HepG2 (cell line): ENCODE results near the gene MIF. TPM values are rescaled to one million over a fixed set of nuclear protein-coding genes. Genes with fewer than 3 reads are reported as not detected.

Experiments used
- ATAC-seq: fragments of 200-7000 bp; cut with Tn5 transposase; 3 replicates; pipeline ENCODE4 v1.9.1; 2020; ENCODE audit warnings: mild to moderate bottlenecking, moderate library complexity
- BruUV-seq: library from RNA; stranded (reverse); fragments of 400-500 nt; replicated peaks from 2 replicates; lab custom pipeline; 2021; lab: Mats Ljungman, UMichigan
- CTCF ChIA-PET: fragments of 300-600 bp; formaldehyde crosslinking; extraction: SDS; loops from one replicate; lab custom pipeline; 2021; ENCODE audit warnings: low total read pairs, inconsistent platforms, low intra/inter-chr PET ratio; lab: Yijun Ruan, JAX
- POLR2A ChIA-PET: fragments of 350-600 bp; sonication (Branson Sonifier 250); formaldehyde crosslinking; loops from one replicate; lab custom pipeline; 2020; ENCODE audit warnings: antibody characterized with exemption, inconsistent platforms; lab: Yijun Ruan, JAX
- DNase-seq: peaks from one replicate; pipeline ENCODE4 v3.0.0-alpha.2; 2015; ENCODE audit warnings: low spot score
- FAIRE-seq: peaks from 3 replicates; lab custom pipeline; 2011; peaks lifted over from hg19 to GRCh38; lab: Jason Lieb, UNC
- H2AFZ ChIP-seq: one replicate; pipeline ENCODE4 v1.6.1; 2011; ENCODE audit warnings: low read length, inconsistent platforms
- H3K27ac ChIP-seq: fragments of 300-600 bp; 3 replicates; pipeline ENCODE4 v1.8.0; 2011; ENCODE audit warnings: mixed run types, mild to moderate bottlenecking, mixed read lengths, low read length, inconsistent platforms; ENCODE audit not compliant: insufficient read depth; ENCODE audit errors: extremely low read length
- H3K27me3 ChIP-seq, 2 experiments: fragments of 200-600 bp in 1 of 2; 2 replicates in 1 of 2; 3 replicates in 1 of 2; pipeline versions ENCODE4 v1.6.0 to v1.8.0; 2011; ENCODE audit warnings: low read length in 2 of 2, mild to moderate bottlenecking in 2 of 2, moderate library complexity in 2 of 2, inconsistent platforms in 1 of 2; ENCODE audit not compliant: insufficient read depth in 2 of 2, control insufficient read depth in 1 of 2
- H3K36me3 ChIP-seq, 2 experiments: fragments of 200-600 bp in 1 of 2; replicated peaks in 1 of 2; 2 replicates in 1 of 2; 3 replicates in 1 of 2; pipeline versions ENCODE4 v1.5.1 to v1.8.0; 2011; ENCODE audit warnings: low read length in 2 of 2, inconsistent platforms in 1 of 2; ENCODE audit not compliant: insufficient read depth in 2 of 2, control insufficient read depth in 1 of 2
- H3K4me1 ChIP-seq: 2 replicates; pipeline ENCODE4 v1.5.1; 2012; ENCODE audit warnings: low read length, inconsistent platforms; ENCODE audit not compliant: insufficient read depth
- H3K4me2 ChIP-seq: 2 replicates; pipeline ENCODE4 v1.6.0; 2011; ENCODE audit warnings: low read depth, low read length, inconsistent platforms
- H3K4me3 ChIP-seq, 3 experiments: fragments of 200-600 bp in 1 of 3; sonication (generic), shearing (Covaris generic) in 1 of 3; replicated peaks in 1 of 3; 2 replicates each; pipeline ENCODE4 v1.5.1; 2011 to 2016; ENCODE audit warnings: low read length in 3 of 3, inconsistent platforms in 2 of 3, low read depth in 2 of 3, mild to moderate bottlenecking in 2 of 3, control low read depth in 1 of 3, mixed read lengths in 1 of 3; ENCODE audit not compliant: insufficient read depth in 1 of 3
- H3K79me2 ChIP-seq: one replicate; pipeline ENCODE4 v1.6.1; 2011; ENCODE audit warnings: low read length, inconsistent platforms; ENCODE audit not compliant: insufficient read depth
- H3K9ac ChIP-seq: 2 replicates; pipeline ENCODE4 v1.6.0; 2011; ENCODE audit warnings: mild to moderate bottlenecking, low read depth, low read length, inconsistent platforms; ENCODE audit not compliant: insufficient read depth
- H3K9me3 ChIP-seq: 2 replicates; pipeline ENCODE4 v1.5.1; 2012; ENCODE audit warnings: mild to moderate bottlenecking, low read length
- H4K20me1 ChIP-seq: 2 replicates; pipeline ENCODE4 v1.6.0; 2011; ENCODE audit warnings: inconsistent platforms, mild to moderate bottlenecking, low read length, moderate library complexity; ENCODE audit not compliant: insufficient read depth
- AGO1 ChIP-seq: fragments of 200-400 bp; formaldehyde crosslinking; IDR thresholded peaks from 2 replicates; pipeline ENCODE4 v1.6.1; 2017; ENCODE audit warnings: mild to moderate bottlenecking, low read depth, low read length, moderate library complexity; ENCODE audit not compliant: poor library complexity, severe bottlenecking
- CBX5 ChIP-seq: sonication (generic); formaldehyde crosslinking; IDR thresholded peaks from 2 replicates; pipeline ENCODE4 v1.4.0; 2020; ENCODE audit warnings: missing genetic modification reagents, borderline replicate concordance
- CHD4 ChIP-seq: fragments of 200-600 bp; sonication (generic); IDR thresholded peaks from 2 replicates; pipeline ENCODE4 v1.7.0; 2017; ENCODE audit warnings: mild to moderate bottlenecking, low read length, borderline replicate concordance
- GATAD2A ChIP-seq: IDR thresholded peaks from 2 replicates; pipeline ENCODE4 v1.6.1; 2016
- MIXL1 ChIP-seq: IDR thresholded peaks from 2 replicates; pipeline ENCODE4 v1.6.1; 2016
- NBN ChIP-seq: fragments of 450-650 bp; conservative IDR thresholded peaks from 2 replicates; pipeline ENCODE4 v1.6.1; 2017
- RFX5 ChIP-seq: IDR thresholded peaks from 2 replicates; pipeline ENCODE4 v1.6.1; 2011; ENCODE audit warnings: low read depth, low read length, improper control_type of control experiment
- ZNF263 ChIP-seq: sonication (generic); formaldehyde crosslinking; IDR thresholded peaks from 2 replicates; pipeline ENCODE4 v1.4.0; 2020; ENCODE audit warnings: missing genetic modification reagents
- ZNF609 ChIP-seq: sonication (generic); formaldehyde crosslinking; IDR thresholded peaks from 2 replicates; pipeline ENCODE4 v1.4.0; 2020; ENCODE audit warnings: mild to moderate bottlenecking, missing genetic modification reagents, borderline replicate concordance
- ZNF788 ChIP-seq: sonication (generic); formaldehyde crosslinking; IDR thresholded peaks from 2 replicates; pipeline ENCODE4 v1.5.0; 2020; ENCODE audit warnings: mild to moderate bottlenecking, missing genetic modification reagents, borderline replicate concordance
- WGBS: methylation state at CpG from one replicate; pipeline ENCODE4 v1.1.6; 2017; ENCODE audit warnings: low lambda C conversion rate; 5-methylcytosine and 5-hydroxymethylcytosine counted together
- in situ Hi-C: cut with HindIII; loops from 2 replicates; pipeline ENCODE4 v1.10.0; 2017; ENCODE audit warnings: low pct_unique_long_range_greater_than_20kb; ENCODE audit not compliant: extremely low pct_ligation_motif_present
- intact Hi-C: fragments of 100-400 bp; cut with micrococcal nuclease; formaldehyde crosslinking; loops from one replicate; pipeline ENCODE4 v1.10.0; 2022; ENCODE audit not compliant: unreplicated experiment
- polyA plus RNA-seq, 8 experiments: library from polyadenylated mRNA; depleted of rRNA in 3 of 8; stranded (reverse) in 7 of 8; unstranded in 1 of 8; fragments of >200 nt; fragmentation: Illumina TruSeq in 4 of 8; extraction: Trizol in 4 of 8; gene quantifications; 2 replicates each; pipeline versions ENCODE4 v1.2.1 to v1.2.3, GENCODE V29; 2011 to 2016; ENCODE audit warnings: low read depth in 4 of 8, missing spikeins in 1 of 8, mixed read lengths in 1 of 8; ENCODE audit not compliant: insufficient read depth in 1 of 8
- total RNA-seq, 5 experiments: library from RNA; depleted of rRNA; stranded (reverse); fragments of >200 nt; fragmentation: Illumina TruSeq; extraction: Trizol; gene quantifications; 2 replicates each; pipeline ENCODE4 v1.2.3, GENCODE V29; 2016; ENCODE audit warnings: low read depth in 1 of 5
- TF ChIP-seq, protein P1 (sequence below): sonication (generic); formaldehyde crosslinking; IDR thresholded peaks from 2 replicates; pipeline ENCODE4 v1.5.0; 2020; ENCODE audit warnings: mild to moderate bottlenecking, missing genetic modification reagents, borderline replicate concordance

The MIF gene
- total and polyA plus RNA-seq, 2 of the 13 experiments (the other 11 are each of a cell fraction or from before 2014, with no cell fraction given) = 634 to 675 TPM

DNA sequence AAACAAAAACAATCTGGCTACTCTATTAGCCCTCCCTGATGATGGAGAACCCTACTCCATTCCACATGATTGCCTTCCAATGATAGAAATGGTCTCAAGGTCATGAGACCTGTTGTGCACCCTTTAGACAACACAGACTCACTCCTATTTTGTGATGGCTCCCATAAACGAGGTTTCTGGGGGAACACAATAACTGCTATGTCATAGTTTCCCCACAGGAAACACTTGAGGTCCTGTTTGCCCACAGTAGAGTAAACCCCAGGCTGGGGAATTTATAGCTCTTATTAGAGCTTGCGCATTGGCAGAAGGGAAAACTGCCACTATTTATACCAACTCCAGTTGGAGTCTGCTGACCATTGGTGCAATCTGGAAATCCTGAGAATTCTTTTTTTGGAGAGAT is 28.7 kb downstream of the MIF start:
- BruUV-seq = no TSS peak
- FAIRE-seq (no peak), ATAC-seq (no peak), DNase-seq (peak; percentile 0)
- 100% methylated on average over 2 of the region's 2 CpGs for WGBS
- Histone ChIP-seq H3K4me3 (no peak overlapping the region), H3K4me1 (peaks cover 36% of the 10 kb centered on the region), H3K27ac (no peak overlapping the region), H3K4me2 (no peak overlapping the region), H3K9me3 (no peaks in the 10 kb centered on the region; the same call in 1 of the 2 replicates), H3K27me3 (no peaks in the 10 kb centered on the region), H2AFZ (no peak overlapping the region), H3K36me3 (peaks cover 9 to 29% of the 10 kb centered on the region in 2 experiments), H4K20me1 (no peaks in the 10 kb centered on the region), H3K9ac (no peak overlapping the region), H3K79me2 (no peaks in the 10 kb centered on the region)
- ChIA-PET CTCF (no interaction called here), POLR2A (interaction anchor here (1.5 kb wide), 1 partner anchor 9 kb away, joined by 9 read pairs; no protein-coding TSS in a partner anchor)
- intact Hi-C loops (no loop called here), in situ Hi-C loops (no loop called here)
- no peak for TF ChIP-seq RFX5
- no peak for TF ChIP-seq AGO1
- no peak for TF ChIP-seq NBN
- no peak for TF ChIP-seq MIXL1 (CRISPR knock-in tag)
- no peak for TF ChIP-seq CBX5
- TF ChIP-seq ZNF263 = no peak
- no peak for TF ChIP-seq CHD4
- no peak for TF ChIP-seq ZNF609 (CRISPR knock-in tag)
- no peak for TF ChIP-seq ZNF788 (CRISPR knock-in tag)
- no peak for TF ChIP-seq GATAD2A (CRISPR knock-in tag)
- TF ChIP-seq, protein P1, sequence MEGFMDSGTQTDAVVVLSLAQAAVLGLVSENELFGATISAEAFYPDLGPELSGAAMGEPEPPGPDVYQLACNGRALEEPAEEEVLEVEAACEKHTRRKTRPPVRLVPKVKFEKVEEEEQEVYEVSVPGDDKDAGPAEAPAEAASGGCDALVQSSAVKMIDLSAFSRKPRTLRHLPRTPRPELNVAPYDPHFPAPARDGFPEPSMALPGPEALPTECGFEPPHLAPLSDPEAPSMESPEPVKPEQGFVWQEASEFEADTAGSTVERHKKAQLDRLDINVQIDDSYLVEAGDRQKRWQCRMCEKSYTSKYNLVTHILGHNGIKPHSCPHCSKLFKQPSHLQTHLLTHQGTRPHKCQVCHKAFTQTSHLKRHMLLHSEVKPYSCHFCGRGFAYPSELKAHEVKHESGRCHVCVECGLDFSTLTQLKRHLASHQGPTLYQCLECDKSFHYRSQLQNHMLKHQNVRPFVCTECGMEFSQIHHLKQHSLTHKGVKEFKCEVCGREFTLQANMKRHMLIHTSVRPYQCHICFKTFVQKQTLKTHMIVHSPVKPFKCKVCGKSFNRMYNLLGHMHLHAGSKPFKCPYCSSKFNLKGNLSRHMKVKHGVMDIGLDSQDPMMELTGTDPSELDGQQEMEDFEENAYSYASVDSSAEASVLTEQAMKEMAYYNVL (CRISPR knock-in tag) = no peak
